ENCODE results near the gene PTGES.
"Not testable (repeated sequence)": the region's sequence is repeated elsewhere in the genome, so short reads cannot be mapped to it uniquely, and the experiment has no call there.

Gene PTGES, protein sequence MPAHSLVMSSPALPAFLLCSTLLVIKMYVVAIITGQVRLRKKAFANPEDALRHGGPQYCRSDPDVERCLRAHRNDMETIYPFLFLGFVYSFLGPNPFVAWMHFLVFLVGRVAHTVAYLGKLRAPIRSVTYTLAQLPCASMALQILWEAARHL

DNA sequence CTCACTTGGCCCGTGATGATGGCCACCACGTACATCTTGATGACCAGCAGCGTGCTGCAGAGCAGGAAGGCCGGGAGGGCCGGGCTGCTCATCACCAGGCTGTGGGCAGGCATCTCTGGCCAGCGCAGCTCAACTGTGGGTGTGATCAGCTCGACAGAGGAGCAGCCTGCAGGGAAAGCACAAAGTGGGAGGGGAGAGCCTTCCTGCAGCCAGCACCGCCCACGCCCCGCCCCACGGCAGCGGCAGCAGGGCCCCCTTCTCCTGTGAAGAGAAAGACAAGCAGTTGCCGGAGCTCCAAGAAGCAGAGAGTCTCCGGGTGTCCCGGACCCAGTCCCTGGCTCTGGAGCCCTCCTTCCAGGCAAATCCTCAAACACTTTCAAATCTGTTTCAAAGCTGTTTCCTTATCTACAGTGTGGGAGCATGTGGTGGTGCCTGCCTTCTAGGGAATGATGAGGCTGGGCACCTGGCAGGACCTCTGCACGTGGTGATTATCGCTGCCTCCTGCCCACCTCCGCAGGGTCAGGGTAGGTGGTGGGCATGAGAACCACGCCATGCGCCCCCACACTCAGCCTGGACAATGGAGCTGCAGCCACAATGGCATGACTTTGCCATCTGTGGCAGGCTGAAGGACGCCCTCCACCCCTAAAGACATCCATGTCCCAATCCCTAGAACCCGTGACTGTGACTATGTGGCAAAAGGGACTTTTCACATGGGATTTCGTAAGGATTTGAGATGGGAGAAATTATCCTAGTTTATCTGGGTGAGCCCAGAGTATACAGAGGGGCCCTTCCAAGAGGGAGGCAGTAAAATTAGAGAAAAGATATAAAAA is at the start of gene PTGES:
TSS of gene PTGES (minus strand) at position 143 of the 830 bp plus-strand sequence. CDS start at position 113, 30 bp downstream.
- peak; percentile 11 to 24 for DNase-seq (ENCODE audit: low read depth in 2 of 2, low spot score in 1 of 2)

DNA sequence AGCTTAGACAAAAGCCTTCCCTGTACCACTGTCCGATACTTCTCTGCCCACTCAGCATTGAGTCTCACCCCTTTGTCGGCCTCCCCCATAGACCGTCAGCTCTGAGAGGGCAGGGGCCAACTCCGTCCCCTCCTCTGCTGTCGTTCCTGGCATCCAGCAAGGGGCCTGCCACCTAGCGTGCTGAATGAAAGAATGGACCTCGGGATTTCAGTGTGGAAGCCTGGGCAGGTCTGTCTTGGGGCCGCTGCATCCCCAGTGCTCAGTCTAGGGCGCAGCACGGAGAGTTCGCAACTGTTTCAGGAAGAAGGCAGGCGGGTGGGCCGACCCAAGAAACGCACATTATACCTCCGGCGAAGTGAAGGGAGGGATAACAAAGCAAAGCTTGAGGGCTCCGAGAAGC is 48.7 kb upstream of the PTGES start:
- DNase-seq (ENCODE audit: low read depth in 2 of 2, low spot score in 1 of 2), result no peak

DNA sequence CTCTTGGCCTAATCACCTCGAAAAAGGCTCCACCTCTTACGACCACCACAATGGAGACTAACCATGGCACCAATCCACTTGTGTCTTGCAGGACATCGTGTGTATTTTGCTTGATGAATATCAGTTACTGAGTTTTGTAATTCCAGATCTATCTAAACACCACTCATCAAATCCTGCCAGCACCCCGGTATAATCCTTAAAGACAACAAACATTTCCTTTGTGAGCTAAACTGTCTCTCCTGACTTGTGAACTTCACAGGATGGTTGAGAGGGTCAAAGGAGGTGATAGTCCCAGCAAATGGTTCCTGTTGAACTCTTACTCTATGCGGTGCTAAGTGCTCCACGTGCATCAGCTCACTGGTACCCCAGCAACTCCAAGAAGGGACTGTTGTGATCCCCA is 46.1 kb upstream of the PTGES start:
- DNase-seq (ENCODE audit: low read depth in 2 of 2, low spot score in 1 of 2), result no peak

DNA sequence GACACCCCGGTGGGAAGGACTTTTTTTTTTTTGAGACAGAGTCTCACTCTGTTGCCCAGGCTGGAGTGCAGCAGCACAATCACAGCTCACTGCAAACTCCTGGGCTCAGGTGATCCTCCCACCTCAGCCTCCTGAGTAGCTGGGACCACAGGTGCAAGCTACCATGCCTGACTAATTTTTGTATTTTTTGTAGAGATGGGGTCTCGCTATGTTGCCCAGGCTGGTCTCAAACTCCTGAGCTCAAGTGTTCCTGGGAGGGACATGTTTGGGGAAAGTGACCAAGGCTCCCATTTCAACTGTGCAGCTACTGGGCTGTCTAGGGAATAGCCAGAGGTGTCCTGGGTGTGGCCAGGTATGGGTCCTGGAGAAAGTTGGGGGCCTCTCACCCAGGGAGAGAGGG is 43.2 kb upstream of the PTGES start:
- DNase-seq (ENCODE audit: low read depth in 2 of 2, low spot score in 1 of 2), result not testable (repeated sequence)

DNA sequence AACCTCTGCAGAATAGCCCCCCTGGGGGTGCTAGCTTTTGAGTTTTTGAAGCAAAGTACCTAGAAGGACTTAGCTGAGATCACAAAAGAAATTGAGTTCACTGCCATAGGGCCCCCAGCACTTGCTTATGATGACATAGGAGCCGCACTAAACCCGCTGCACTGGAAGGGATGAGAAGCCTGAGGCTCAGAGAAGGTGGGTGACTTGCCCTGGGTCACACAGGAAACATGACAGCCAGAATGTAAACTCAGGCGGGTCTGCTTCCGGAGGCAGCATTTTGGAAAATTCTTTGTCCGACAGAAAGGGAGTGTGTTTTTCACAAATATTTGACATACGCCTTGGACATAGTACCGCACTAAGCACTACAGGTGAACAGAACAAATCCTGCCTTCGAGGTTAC is 41.7 kb upstream of the PTGES start:
- no peak for DNase-seq (ENCODE audit: low read depth in 2 of 2, low spot score in 1 of 2)

GRCh38 chr9:129786481-129786880 is 33.6 kb upstream of the PTGES start:
- DNase-seq (ENCODE audit: low read depth in 2 of 2, low spot score in 1 of 2), result no peak

DNA sequence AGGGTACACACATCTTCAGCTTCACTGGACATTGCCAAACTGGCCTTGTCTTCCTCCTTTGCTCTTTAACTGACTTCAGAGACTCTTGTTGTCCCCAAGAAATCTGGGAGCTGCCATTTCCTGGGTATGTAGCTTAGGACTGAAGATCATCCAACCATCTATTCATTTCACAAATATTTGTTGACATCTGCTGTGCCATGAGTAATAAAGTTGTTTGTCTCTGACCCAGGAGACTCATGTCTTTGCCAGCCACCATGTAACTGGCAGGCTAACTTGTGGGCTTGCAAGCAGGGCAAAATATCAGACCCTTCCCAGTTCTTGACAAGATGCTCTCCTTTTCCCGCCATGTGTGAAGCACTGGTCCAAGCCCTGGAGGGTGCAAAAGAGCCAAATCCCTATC is 33.0 kb upstream of the PTGES start:
- DNase-seq (ENCODE audit: low read depth in 2 of 2, low spot score in 1 of 2), result no peak

- DNase-seq (ENCODE audit: low read depth in 2 of 2, low spot score in 1 of 2), result not testable (repeated sequence)
Observed at GRCh38 chr9:129784970-129785369, 32.1 kb upstream of the PTGES start.

- DNase-seq (ENCODE audit: low read depth in 2 of 2, low spot score in 1 of 2), result peak; percentile 35 to 50
Observed at GRCh38 chr9:129783516-129784361, 30.9 kb upstream of the PTGES start.

DNA sequence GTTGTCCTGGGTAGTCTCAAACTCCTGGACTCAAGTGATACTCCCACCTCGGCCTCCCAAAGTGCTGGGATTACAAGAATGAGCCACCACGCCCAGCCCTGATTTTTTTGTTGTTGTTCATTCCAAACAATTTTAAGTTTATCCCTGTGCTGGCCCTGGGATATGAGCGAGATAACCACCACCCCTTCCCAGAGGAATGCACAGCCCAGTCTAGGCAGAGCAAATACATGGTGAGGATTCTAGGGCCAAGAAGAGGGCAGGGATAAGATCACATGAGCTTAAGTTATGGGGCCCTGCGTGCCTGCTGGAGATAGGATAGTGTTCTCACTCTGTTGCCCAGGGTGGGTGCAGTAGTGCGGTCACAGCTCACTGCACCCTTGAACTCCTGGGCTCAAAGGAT is 29.1 kb upstream of the PTGES start:
- DNase-seq (ENCODE audit: low read depth in 2 of 2, low spot score in 1 of 2), result no peak

DNA sequence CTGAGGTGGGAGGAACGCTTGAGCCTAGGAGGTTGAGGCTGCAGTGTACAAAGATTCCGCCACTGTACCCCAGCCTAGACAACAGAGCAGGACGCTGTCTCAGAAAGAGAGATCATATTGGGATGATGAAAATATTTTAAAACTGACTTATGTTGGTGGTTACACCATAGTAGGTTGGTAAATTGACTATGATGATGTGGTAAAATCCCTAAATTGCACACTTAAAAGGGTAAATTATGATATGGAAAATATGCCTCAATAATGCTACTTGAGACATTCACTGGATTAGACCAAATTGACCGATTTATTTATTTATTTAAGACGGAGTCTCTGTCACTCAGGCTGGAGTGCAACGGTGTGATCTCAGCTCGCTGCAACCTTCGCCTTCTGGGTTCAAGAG is 28.3 kb upstream of the PTGES start:
- no peak for DNase-seq (ENCODE audit: low read depth in 2 of 2, low spot score in 1 of 2)

DNA sequence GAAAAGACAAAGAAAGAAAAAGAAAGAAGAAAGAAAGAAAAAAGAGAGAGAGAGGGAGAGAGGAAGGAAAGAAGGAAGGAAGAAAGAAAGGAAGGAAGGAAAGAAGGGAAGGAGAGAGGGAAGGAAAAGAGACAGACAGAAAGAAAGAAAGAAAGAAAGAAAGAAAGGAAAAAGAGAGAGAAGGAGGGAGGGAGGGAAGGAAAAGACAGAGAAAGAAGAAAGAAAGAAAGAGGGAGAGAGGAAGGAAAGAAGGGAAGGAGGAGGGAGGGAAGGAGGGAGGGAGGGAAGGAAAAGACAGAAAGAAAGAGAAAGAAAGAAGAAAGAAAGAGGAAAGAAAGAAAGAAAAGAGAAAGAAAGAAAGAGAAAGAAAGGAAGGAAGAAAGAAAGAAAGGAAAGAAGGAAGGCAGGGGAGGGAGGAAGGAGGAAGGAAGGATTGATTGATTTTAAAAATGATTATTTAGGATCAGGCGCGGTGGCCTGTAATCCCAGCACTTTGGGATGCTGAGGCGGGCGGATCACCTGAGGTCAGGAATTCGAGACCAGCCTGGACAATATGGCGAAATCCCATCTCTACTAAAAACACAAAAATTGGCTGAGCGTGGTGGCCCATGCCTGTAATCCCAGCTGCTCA is 26.8 kb upstream of the PTGES start:
- DNase-seq (ENCODE audit: low read depth in 2 of 2, low spot score in 1 of 2), result no peak

- DNase-seq (ENCODE audit: low read depth in 2 of 2, low spot score in 1 of 2), result no peak
Observed at GRCh38 chr9:129778469-129778868, 25.6 kb upstream of the PTGES start.

DNA sequence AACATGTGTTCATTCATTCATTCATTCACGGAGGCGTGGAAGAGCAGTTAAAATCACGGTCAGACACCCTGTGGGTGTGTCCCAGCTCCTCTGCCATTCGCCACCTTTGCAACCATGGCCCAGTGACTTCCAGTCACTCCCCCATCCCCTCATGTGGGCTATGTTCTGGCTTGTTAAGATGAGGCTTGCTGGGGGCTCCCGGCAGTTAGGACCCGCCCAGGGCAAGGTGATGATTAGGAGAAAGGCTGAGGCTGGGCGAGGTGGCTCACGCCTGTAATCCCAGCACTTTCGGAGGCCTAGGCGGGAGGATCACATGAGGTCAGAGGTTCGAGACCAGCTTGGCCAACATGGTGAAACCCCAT is 24.9 kb upstream of the PTGES start:
- no peak for DNase-seq (ENCODE audit: low read depth in 2 of 2, low spot score in 1 of 2)

GRCh38 chr9:129776938-129777768 is 24.3 kb upstream of the PTGES start:
- peak in 1 of 2 donors; percentile 32 for DNase-seq (ENCODE audit: low read depth in 2 of 2, low spot score in 1 of 2)

GRCh38 chr9:129776566-129776937 is 23.7 kb upstream of the PTGES start:
- no peak for DNase-seq (ENCODE audit: low read depth in 2 of 2, low spot score in 1 of 2)

DNA sequence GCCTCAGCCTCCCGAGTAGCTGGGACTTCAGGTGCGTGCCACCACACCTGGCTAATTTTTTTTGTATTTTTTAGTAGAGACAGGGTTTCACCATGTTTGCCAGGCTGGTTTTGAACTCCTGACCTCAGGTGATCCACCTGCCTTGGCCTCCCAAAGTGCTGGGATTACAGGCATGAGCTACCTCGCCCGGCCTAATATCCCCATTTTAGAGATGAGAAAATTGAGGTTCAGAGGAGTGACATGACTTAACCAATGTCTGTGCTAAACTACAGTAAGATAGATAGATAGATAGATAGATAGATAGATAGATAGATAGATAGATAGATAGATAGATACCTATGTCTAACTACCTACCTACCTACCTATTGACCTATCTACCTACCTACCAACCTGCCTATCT is 23.3 kb upstream of the PTGES start:
- not testable (repeated sequence) for DNase-seq (ENCODE audit: low read depth in 2 of 2, low spot score in 1 of 2)

- DNase-seq (ENCODE audit: low read depth in 2 of 2, low spot score in 1 of 2), result no peak
Observed at GRCh38 chr9:129775448-129775798, 22.6 kb upstream of the PTGES start.

GRCh38 chr9:129774791-129775447 is 22.1 kb upstream of the PTGES start:
- no peak for DNase-seq (ENCODE audit: low read depth in 2 of 2, low spot score in 1 of 2)

Data from stimulated activated CD8-positive, alpha-beta memory T cell treated with anti-CD3 and anti-CD28 coated beads, Interleukin-4, amount 100 ng/mL, for 4 hours (primary cell).